HG03342 (cell line): ENCODE data around the gene FAM217A.
"Not testable (repeated sequence)": the region's sequence is repeated elsewhere in the genome, so short reads cannot be mapped to it uniquely, and the experiment has no call there.

Source experiments
- ATAC-seq: cut with Tn5 transposase; IDR thresholded peaks from one replicate; pipeline ENCODE4 v1.9.1; 2021; ENCODE audit warnings: mild to moderate bottlenecking, moderate library complexity; ENCODE audit not compliant: unreplicated experiment

Gene FAM217A, protein sequence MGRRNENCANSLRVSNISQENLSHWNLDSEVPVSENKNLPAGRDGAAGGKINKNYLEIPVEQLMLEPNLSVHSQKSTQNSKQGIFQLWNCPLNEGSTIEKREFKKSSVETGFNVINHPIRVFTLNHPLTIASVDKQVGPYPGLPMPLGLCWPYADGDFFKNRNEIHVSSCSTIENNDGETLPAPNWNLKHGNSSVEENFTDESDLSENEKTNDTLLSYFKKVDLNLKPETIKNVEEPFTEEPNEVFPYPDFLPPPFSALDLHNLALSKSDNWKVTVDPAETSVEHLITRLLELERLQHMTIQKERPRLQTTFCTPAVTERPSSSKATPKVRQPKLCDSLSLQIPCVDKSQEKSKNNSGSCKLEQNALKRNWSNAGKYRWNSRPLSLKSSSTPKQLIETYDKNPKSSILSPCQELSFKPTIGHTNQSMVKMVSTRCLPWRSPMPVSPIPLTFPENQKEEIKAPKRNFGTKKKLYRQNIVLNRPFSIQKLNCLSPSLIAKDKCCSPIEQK

DNA sequence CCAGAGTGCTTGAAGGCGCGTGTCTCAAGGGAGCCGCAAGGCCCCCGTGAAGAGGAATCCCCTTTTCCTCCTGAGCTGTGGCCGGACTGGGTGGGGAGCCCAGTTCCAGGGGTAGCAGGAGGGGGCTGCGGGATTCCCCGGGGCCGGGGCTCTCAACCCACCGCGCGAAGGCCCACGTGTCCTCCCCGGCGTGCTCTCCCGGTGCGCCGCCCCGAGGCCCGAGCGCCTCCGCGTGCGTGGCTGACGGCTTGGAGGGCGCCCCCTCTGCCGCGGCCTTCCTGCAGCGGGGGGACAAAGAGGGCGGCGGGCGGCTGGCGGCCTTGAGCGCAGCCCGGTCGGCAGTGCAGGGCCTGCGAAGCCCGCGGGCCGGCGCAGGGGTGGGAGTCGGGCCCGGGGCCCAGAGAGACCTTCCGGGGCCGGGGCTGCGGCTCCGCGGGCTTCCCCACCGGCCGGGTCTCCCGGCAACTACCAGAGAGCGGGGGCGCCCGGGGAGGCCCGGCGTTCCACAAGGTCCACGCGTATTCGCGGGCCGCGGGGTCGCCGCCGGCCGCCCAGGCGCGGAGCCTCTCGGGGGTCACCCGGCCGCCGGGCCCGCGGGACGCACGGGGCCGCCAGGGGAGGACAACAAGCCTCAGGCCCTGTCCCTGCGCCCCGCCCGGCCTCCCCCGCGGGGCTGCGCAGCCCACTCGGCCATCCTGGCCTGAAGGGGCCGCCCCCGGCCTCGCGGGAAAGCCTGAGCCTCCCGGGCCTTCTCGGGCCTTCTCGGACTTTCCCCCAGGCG lies at the start of gene FAM217A:
Gene FAM217A, minus strand, starts transcription at position 447 of the 781 bp plus-strand sequence. CDS start 1,723 bp downstream, outside the sequence.
- no peak for ATAC-seq

DNA sequence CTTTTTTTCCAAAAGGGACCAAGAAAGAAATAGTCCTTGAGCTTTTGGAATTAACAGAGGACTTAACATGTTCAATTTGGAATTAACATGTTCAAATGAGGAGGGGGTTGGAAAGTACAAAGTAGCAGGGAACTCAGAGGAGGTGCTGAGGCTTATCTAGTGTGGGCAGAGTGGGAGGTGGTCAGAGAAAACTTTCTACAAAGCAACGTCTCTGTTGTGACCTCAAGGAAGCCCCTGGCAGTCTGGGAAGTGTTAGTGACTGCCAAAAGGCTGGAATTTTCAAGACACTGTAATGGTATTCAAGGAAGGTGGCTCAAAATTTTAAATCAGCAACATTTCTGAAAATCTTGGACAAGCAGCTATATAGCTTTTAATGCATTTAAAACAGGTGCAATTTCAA lies 49.1 kb upstream of the FAM217A start:
- ATAC-seq, result no peak

DNA sequence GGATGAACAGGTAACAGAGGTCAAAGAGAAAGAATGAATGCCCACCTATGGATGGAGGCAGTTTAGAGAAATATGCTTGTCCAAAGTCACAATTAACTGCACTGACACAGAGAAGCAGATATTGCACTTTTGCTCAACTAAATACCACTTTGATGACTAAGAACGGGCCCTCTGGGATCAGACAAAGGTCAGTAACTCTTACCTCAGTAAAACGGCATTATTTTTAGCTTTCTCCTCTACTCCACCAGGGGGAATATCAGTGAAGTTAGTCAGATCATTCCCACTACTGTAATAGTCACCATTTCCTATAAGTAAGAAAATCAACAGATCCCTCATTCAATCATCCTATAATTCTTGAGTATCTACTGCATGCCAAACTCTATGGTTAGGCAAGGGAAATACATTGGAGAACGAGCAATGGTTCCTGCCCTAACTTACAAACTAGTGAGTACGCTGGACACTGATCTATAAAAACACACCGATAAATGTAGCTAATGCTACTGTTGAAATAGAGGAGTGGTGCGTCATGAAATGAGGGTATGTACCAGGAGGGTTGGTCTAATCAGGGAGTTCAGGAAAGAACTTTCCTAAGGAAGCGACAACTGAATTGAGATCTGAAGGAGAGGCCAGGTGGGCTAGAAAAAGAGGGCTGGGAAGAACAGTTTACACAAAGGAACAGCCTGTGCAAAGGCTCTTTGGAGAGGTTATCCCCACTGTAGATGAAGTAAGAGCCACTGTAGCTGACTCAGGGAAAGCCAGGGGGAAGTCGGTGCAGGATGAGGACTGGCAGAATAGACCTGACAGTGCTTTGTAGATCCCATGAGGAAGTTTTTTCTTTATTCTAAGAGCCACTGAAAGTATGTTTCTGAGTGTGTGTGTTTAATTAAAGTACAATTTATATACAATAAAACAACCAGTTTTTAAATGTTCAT lies 47.3 kb upstream of the FAM217A start:
- ATAC-seq, result no peak

DNA sequence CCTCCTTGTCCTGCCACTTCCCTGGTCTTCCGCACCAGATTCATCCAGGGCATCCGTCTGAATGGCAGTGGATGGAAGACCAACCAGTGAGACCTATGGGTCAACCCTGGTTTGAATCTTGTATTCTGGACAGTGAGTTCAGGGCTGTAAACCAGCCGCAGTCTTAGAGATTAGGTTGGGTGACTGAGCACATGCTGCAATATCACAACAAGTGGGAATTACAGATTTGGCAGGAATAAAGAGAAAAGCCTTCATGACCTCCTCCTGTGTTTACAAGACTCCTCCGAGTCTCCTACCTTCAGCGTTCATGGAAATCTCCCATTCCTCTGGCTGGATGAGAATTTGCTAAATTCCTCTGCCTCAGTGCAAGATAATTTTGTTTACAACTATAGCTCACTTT lies 46.6 kb upstream of the FAM217A start:
- ATAC-seq, result no peak

DNA sequence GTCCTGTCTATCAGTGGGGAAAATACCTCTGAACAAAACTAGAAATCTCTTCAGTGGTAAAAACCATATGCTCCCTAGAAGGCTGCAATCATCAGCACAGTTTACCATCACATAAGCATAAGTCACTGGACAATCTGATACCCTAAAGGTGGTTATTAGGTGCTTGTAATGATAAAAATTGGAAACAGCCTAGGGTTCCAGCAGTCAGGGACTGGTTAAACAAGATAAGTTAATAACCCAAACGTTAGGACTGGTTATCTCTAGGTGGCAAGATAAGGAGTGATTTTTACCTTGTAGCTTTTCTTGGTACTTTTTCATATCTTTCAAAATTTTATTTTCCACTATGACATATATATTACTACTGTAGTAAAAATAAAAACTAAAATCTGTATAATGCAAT lies 45.4 kb upstream of the FAM217A start:
- no peak for ATAC-seq

DNA sequence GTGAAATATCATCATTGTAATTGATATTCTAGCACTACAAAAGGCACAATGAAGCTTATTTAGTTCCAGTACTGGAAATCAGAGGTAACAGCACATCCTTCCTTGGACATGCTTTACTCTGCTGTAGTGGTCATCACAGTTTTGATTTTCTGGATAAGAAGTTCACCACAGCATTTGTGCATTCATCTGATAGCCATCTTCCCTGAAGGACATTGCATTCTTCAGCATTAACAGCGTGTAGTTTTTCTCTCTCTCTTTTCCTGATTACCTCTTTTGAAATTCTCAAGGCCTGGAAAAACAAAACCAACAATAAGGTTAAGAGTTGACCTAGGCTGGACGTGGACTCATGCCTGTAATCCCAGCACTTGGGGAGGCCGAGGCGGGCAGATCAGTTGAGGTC lies 36.8 kb upstream of the FAM217A start:
- no peak for ATAC-seq

DNA sequence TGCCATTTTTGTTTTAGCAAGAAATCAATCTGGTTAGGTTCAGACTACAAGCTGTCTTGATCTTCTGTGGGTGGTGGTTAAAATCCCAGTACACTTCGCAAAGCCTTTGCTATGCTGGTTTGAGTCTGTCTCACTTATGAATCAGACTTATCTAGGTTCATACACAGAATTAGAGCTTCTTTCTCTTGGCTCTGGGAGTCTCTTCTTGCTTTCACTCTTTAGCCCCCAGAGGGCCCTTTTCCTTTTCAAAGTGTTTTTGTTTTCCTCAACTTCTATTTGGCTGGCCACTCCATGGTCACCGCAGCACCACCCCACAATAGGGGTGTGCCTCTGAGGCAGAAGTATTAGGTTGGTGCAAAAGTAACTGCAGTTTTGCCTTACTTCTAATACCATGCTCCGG lies 35.2 kb upstream of the FAM217A start:
- no peak for ATAC-seq

DNA sequence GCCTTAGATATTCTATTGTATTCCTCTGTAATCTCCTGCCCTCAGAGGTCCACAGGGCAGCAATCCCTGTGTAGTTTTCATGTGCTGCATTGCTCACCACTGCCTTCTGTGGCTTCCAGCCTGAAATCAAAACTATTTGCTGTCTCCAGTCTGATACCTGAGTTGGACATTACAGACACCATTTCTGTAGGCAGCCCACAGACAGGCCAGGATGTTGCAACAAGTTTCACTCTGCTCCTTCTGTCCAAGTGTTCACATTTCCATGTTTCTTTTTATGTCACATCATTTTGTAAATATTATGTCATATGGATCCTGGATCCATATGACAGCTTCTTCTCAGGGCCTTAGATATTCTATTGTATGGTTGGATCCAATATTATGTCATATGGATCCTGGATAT lies 34.7 kb upstream of the FAM217A start:
- no peak for ATAC-seq

DNA sequence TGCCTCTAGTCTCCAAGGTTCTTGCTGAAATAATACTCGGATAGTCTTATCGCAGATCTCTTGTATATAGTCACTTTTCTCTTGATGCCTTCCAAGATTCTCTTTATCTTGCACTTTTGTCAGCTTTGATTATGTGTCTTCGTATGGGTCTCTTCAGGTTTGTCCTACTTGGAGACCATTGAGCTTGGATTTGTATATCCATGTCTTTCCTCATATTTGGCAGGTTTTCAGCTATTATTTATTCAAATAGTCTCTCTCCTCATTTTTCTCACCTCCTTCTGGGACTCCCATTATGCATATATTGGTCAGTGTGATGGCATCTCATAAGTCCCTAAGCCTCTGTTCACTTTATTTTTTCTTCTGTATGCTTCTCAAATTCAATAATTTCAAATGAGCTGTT lies 33.4 kb upstream of the FAM217A start:
- ATAC-seq, result no peak

DNA sequence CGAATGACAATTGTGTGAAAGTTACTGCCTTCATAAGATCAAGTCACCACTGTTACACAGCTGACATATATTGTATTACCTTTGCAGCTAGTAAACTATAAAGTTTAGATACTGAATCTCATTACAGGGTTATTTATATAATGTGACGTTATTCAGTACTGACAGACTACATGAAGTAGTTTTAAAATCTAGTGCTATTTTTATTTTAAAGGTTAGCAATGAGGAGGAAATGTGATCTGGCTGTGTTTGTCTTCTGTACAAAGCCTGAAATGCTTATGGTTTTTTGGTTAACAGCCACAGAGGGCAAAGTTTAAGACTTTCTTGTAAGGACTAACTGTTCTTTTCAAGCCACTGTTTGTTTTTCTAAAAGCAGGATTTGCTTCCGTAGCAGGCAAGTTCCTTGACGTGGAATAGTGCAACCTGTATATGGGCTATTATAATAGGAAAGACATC lies 30.5 kb upstream of the FAM217A start:
- ATAC-seq, result not testable (repeated sequence)

DNA sequence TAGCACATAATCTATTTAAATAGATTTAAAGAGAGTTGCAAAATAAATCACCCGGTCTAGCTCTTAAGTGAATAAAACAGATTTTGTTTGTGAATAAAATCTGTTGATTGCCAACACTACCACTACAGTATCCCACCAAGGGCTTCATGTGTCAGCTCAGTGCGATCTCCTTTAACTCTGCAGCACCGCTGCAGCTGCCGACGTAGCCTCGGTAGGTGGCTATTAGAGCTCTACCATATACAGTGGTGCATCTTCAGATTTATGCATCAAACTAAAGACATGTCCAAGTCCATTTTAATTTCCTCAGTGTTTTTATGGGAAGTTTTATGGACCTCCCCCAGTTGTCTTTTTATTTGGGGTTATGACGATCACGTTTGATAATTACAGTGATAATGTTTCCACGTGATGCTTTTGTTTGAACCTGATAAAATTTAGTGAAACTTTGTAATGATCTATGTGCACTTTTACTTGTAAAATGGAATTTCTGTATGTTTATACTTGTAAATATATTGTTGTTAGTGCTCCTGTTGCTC lies 29.7 kb upstream of the FAM217A start:
- ATAC-seq, result no peak

DNA sequence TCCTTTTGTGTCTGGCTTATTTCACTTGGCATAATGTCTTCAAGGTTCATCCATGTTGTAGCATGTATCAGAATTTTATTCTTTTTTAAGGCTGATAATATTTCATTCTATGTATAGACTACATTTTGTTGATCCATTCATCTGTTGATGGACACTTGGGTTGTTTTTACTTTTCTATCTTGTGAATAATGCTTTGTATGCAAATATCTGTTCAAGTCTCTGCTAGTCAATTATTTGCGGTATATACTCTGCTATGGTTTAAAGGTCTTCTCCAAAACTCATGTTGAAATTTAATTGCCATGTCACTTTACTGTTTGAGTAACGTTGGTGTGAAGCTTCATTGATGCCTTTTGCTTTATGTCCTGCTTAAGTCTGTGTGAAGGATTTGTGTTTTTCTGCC lies 28.9 kb upstream of the FAM217A start:
- ATAC-seq, result no peak

DNA sequence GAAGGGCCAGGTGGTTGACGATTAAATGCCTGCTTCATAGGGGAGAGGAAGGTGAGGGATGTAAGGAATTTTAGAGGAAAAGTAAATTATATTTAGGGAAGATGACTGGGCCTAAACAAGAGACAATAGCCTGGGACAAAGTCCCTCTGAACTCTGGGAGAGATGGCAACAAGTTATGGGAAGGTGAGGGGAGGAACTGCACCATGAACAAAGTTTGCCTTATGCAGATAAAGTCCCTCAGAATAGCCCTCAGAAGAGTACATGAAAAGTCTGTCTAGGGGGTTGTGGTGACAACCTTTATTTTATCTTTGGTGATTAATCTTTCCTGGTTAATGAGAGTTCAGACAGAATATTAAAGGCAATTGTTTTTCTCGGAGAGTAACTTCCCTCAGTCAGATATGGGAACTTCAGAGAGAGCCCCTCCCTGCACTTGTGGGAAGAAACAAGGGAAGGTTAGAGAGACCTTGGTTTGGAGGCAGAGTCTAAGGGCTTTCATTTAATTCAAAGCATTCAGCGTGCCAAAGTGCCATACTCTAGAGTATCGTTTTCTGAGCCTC lies 27.1 kb upstream of the FAM217A start:
- ATAC-seq, result no peak

DNA sequence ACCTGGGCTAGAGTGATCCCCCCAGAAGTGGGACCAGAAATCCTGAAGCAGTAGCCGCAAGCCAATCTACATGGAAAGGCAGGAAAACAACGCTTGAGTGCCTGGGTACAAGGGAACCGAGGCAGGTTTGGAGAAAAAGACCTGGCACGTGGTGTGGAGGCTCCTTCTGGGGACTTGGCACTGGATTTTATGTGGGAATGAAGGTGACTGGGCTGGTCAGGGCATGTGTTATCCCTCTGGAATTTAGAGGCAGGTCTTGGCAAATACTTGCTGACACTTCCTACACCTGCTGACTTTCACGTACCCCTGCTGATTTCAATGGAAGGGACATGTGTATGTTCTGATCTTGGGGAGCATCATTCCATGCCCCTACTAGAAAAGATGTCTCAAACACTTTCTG lies 25.0 kb upstream of the FAM217A start:
- ATAC-seq, result no peak

DNA sequence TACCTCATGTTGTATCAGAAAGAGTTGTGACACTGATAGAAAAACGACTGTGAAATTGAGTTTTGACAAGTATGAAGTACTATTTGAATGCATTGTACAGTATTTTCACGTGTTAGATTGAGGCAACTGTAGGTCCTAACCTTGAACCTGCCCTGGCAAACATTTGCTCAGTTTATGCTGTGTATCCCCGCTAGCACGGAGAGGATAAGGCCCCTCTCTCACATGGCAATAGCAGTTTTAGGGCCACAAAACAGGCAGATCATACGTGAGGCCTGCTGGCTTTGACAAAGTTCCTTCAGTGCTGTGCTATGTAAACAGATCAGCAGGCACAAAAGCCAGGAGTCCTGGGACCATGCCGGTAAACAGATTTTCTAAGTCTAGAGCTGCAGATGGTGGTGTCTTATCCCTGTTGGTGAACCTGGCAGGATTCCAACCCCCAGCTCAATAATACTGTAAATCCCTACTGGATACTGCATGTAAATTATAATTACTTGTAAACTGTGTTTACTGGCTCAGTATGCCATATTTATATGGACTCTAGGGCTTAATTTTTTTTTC lies 23.8 kb upstream of the FAM217A start:
- ATAC-seq, result no peak

DNA sequence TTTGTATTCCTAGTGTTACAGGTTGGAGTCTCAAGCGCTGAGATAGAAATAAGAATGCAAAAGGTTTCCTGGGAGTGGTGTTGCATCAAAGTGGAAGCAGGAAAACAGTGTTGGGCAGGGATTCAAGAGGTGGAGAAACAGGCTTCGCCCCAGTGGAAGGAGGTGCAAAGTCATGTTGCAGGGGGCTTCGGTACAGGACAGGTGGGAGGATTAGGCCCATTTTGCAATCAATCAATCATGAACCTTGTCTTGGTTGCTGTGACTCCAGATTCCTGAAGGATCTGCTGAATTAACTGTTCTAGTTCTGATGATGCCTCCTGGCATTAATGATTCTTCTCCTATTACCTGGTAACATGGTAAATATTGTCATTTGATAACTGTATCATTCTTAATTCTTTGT lies 22.4 kb upstream of the FAM217A start:
- no peak for ATAC-seq

DNA sequence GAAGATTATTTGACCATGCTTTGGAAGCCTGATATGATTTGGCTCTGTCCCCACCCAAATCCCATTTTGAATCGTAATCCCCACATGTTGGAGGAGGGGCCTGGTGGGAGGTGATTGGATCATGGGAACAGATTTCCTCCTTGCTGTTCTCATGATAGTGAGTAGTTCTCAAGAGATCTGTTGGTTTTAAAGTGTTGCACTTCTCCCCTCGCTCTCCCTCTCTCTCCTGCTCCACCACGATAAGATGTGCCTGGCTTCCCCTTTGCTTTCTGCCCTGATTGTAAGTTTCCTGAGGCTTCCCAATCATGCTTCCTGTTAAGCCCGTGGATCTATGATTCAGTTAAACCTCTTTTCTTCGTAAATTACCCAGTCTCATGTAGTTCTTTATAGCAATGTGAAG lies 21.7 kb upstream of the FAM217A start:
- ATAC-seq, result no peak

DNA sequence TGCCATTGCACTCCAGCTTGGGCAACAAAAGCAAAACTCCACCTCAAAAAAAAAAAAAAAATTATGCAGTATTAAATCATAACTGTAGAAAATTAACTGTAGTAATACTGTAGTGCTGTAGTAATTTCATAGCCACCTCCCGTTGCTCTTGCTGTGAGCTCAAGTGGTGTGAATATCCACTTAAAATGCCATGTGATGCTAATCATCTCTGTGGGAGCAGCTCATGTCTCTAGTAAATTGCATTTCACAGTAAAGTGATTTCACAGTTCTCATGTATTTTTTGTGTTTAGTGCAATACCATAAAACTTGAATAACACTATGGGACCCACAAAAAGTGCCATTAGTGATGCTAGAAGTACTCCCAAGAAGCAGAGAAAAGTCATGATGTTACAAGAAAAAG lies 14.4 kb upstream of the FAM217A start:
- no peak for ATAC-seq

DNA sequence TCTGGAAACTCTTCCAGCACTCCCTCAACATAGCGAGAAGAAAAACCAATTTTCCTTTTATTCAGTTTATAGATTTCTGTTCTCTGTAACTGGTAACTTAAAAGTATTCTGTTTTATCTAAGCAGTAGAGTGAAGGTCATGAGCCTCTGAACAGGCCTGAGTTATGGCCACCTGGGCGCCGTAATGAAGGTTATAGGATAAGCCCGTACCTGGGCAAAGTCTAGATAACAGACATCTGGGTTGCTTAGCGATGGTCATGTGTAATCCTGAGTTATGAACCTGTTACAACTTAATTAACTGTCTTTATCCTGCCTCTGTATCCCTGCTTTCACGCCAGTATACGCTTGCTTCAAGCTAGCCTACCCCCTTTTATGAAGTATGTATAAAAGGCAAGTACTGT lies 13.0 kb upstream of the FAM217A start:
- ATAC-seq, result no peak

DNA sequence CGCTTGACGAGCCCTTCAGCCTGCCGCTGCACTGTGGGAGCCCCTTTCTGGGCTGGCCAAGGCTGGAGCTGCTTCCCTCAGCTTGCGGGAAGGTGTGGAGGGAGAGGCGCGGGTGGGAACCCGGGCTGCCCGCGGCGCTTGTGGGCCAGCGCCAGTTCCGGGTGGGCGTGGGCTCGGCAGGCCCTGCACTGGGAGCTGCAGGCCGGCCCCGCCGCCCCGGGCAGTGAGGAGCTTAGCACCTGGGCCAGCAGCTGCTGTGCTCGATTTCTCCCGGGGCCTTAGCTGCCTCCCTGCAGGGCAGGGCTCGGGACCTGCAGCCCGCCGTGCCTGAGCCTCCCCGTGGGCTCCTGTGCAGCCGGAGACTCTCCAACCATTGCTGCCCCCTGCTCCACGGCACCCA lies 11.1 kb upstream of the FAM217A start:
- not testable (repeated sequence) for ATAC-seq
